BJ (cell line): Measurements from ENCODE around the gene WBP2. TPM values are rescaled to one million over a fixed set of nuclear protein-coding genes. Genes with fewer than 3 reads are reported as not detected.
"Not testable (repeated sequence)": the region's sequence is repeated elsewhere in the genome, so short reads cannot be mapped to it uniquely, and the experiment has no call there.

ENCODE experiments used
- CTCF ChIA-PET: fragments of 350-600 bp; formaldehyde crosslinking; extraction: SDS; loops from one replicate; lab custom pipeline; 2021; ENCODE audit warnings: antibody characterized with exemption, inconsistent platforms; lab: Yijun Ruan, JAX
- POLR2A ChIA-PET: fragments of 300-600 bp; sonication (Branson Sonifier 250); formaldehyde crosslinking; extraction: SDS; loops from one replicate; lab custom pipeline; 2021; ENCODE audit warnings: antibody characterized with exemption; lab: Charles Lee
- DNase-seq: peaks from one replicate; pipeline ENCODE4 v3.0.0-alpha.2; 2011; ENCODE audit warnings: low read depth
- H3K27me3 ChIP-seq: 2 replicates; pipeline ENCODE4 v1.6.0; 2011; ENCODE audit warnings: low read length; ENCODE audit not compliant: control insufficient read depth, insufficient read depth
- H3K36me3 ChIP-seq: 2 replicates; pipeline ENCODE4 v1.5.1; 2011; ENCODE audit warnings: low read length; ENCODE audit not compliant: control insufficient read depth, insufficient read depth
- H3K4me3 ChIP-seq: 2 replicates; pipeline ENCODE4 v1.5.1; 2011; ENCODE audit warnings: low read depth, mild to moderate bottlenecking, control low read depth, low read length
- CTCF ChIP-seq: IDR thresholded peaks from 2 replicates; pipeline ENCODE4 v1.5.1; 2011; ENCODE audit warnings: low read depth, mild to moderate bottlenecking, control low read depth, inconsistent platforms, low read length, moderate library complexity; ENCODE audit not compliant: insufficient read depth
- polyA plus RNA-seq: library from polyadenylated mRNA; depleted of rRNA; stranded (reverse); fragments of >200 nt; gene quantifications from 2 replicates; pipeline ENCODE4 v1.2.3, GENCODE V29; 2011

WBP2 gene
- polyA plus RNA-seq, 1 experiment, result 37.0 TPM

- H3K27me3 ChIP-seq, result no peaks in the 10 kb centered on the region
- DNase-seq, result peak; percentile 63
- CTCF ChIA-PET, result interaction anchor here (1.0 to 1.8 kb wide), 3 partner anchors 9 to 25 kb away, joined by 3 to 8 read pairs (median 6); partner anchors contain the start of gene WBP2
- POLR2A ChIA-PET, result interaction anchor here (0.5 kb wide), 1 partner anchor 32 kb away, joined by 3 read pairs; the partner anchor contains the start of gene TRIM65
- TF ChIP-seq CTCF, result no peak
- H3K4me3 ChIP-seq, result no peak overlapping the region
- no peaks in the 10 kb centered on the region for H3K36me3 ChIP-seq
These were observed 9.3 kb upstream of the WBP2 start for GRCh38 chr17:75864448-75864871.

- Histone ChIP-seq H3K27me3 (no peaks in the 10 kb centered on the region), H3K4me3 (no peak overlapping the region), H3K36me3 (no peaks in the 10 kb centered on the region)
- DNase-seq, result no peak
- TF ChIP-seq CTCF, result no peak
- POLR2A ChIA-PET, result no interaction called here
- CTCF ChIA-PET, result interaction anchor here (0.5 to 2.2 kb wide), 13 partner anchors 9 to 247 kb away, joined by 3 to 26 read pairs (median 3); partner anchors contain the start of genes TRIM47 and TRIM65
These were observed 6.8 kb upstream of the WBP2 start for GRCh38 chr17:75861927-75862317.

GRCh38 chr17:75859358-75859757, 4.2 kb upstream of the WBP2 start:
- POLR2A ChIA-PET, H3K36me3 ChIP-seq, H3K27me3 ChIP-seq, H3K4me3 ChIP-seq, CTCF ChIA-PET, DNase-seq: not testable (repeated sequence)

GRCh38 chr17:75856062-75856756, 1.1 kb upstream of the WBP2 start:
- H3K27me3 ChIP-seq, result no peaks in the 10 kb centered on the region
- peaks cover 3% of the 10 kb centered on the region for H3K36me3 ChIP-seq
- POLR2A ChIA-PET, result interaction anchor here (0.5 kb wide), 1 partner anchor 17 kb away, joined by 13 read pairs; no protein-coding TSS in a partner anchor
- CTCF ChIA-PET, result interaction anchor here (0.7 to 3.2 kb wide), 10 partner anchors 10 to 73 kb away, joined by 3 to 34 read pairs (median 4); partner anchors contain the start of genes MRPL38, TRIM47 and UNC13D
- DNase-seq, result no peak
- no peak for TF ChIP-seq CTCF
- H3K4me3 ChIP-seq, result peak overlapping the region; percentile 79

- CTCF ChIA-PET, result interaction anchor here (0.6 to 3.2 kb wide), 16 partner anchors 9 to 101 kb away, joined by 3 to 34 read pairs (median 4); partner anchors contain the start of genes MRPL38, TRIM47, TRIM65 and UNC13D
- no peak for DNase-seq
- H3K27me3 ChIP-seq, result no peaks in the 10 kb centered on the region
- peak; percentile 18; the same call in 1 of the 2 replicates for TF ChIP-seq CTCF
- POLR2A ChIA-PET, result interaction anchor here (0.6 to 1.2 kb wide), 5 partner anchors 11 to 674 kb away, joined by 3 to 14 read pairs (median 6); partner anchors contain the start of gene UNC13D
- H3K4me3 ChIP-seq, result peak overlapping the region; percentile 79
- peaks cover 7% of the 10 kb centered on the region for H3K36me3 ChIP-seq
These were observed 240 bp downstream of the WBP2 start for GRCh38 chr17:75854881-75855309.
